HepG2 (cell line): ENCODE data around the gene CD101. TPM values are rescaled to one million over a fixed set of nuclear protein-coding genes. Genes with fewer than 3 reads are reported as not detected.

ENCODE experiments used
- ATAD3A ChIP-seq: sonication (generic); formaldehyde crosslinking; IDR thresholded peaks from 2 replicates; pipeline ENCODE4 v1.4.0; 2020; ENCODE audit warnings: missing genetic modification reagents
- CREB3 ChIP-seq: sonication (generic); formaldehyde crosslinking; IDR thresholded peaks from 2 replicates; pipeline ENCODE4 v1.5.0; 2020; ENCODE audit warnings: missing genetic modification reagents
- ELF3 ChIP-seq: IDR thresholded peaks from 2 replicates; pipeline ENCODE4 v1.6.1; 2016; ENCODE audit warnings: missing genetic modification reagents, missing compliant biosample characterization
- ELF4 ChIP-seq: sonication (generic); formaldehyde crosslinking; IDR thresholded peaks from 2 replicates; pipeline ENCODE4 v1.5.0; 2020; ENCODE audit warnings: missing genetic modification reagents, mild to moderate bottlenecking, moderate library complexity, borderline replicate concordance
- GABPB1 ChIP-seq: IDR thresholded peaks from 2 replicates; pipeline ENCODE4 v1.6.1; 2016; ENCODE audit warnings: mild to moderate bottlenecking, missing genetic modification reagents, moderate library complexity, missing compliant biosample characterization
- GZF1 ChIP-seq: sonication (generic); formaldehyde crosslinking; IDR thresholded peaks from 2 replicates; pipeline ENCODE4 v1.5.1; 2020; ENCODE audit warnings: mild to moderate bottlenecking, missing genetic modification reagents
- KDM4B ChIP-seq: sonication (generic); formaldehyde crosslinking; IDR thresholded peaks from 2 replicates; pipeline ENCODE4 v1.4.0; 2020; ENCODE audit warnings: missing genetic modification reagents
- KMT2B ChIP-seq: IDR thresholded peaks from 2 replicates; pipeline ENCODE4 v1.6.1; 2016; ENCODE audit warnings: missing genetic modification reagents, missing compliant biosample characterization
- LCORL ChIP-seq, 2 experiments: fragments of 450-650 bp in 1 of 2; sonication (generic) in 1 of 2; formaldehyde crosslinking in 1 of 2; IDR thresholded peaks; 2 replicates each; pipeline versions ENCODE4 v1.5.0 to v1.6.1; 2017 to 2020; ENCODE audit warnings: antibody characterized with exemption in 1 of 2, missing genetic modification reagents in 1 of 2
- POLR2AphosphoS5 ChIP-seq: IDR thresholded peaks from 2 replicates; pipeline ENCODE4 v1.6.1; 2012; ENCODE audit warnings: low read depth, low read length
- RARG ChIP-seq: sonication (generic); formaldehyde crosslinking; IDR thresholded peaks from 2 replicates; pipeline ENCODE4 v1.4.0; 2020; ENCODE audit warnings: low read depth, mild to moderate bottlenecking, missing genetic modification reagents
- RXRB ChIP-seq: IDR thresholded peaks from 2 replicates; pipeline ENCODE4 v1.6.1; 2016; ENCODE audit warnings: borderline replicate concordance, missing genetic modification reagents, missing compliant biosample characterization
- SAP130 ChIP-seq: IDR thresholded peaks from 2 replicates; pipeline ENCODE4 v1.6.1; 2016; ENCODE audit warnings: low read depth
- SIN3B ChIP-seq: fragments of 150-350 bp; IDR thresholded peaks from 2 replicates; pipeline ENCODE4 v1.6.1; 2014; ENCODE audit warnings: low read length
- SMARCE1 ChIP-seq: fragments of 450-650 bp; IDR thresholded peaks from 2 replicates; pipeline ENCODE4 v1.6.1; 2017; ENCODE audit warnings: borderline replicate concordance
- SP1 ChIP-seq, 2 experiments: fragments of 450-650 bp in 1 of 2; sonication (generic) in 1 of 2; formaldehyde crosslinking in 1 of 2; IDR thresholded peaks; 2 replicates each; pipeline versions ENCODE4 v1.4.0 to v1.6.1; 2016 to 2020; ENCODE audit warnings: missing genetic modification reagents in 1 of 2
- SRSF1 ChIP-seq: fragments of 200-400 bp; formaldehyde crosslinking; optimal IDR thresholded peaks from 2 replicates; pipeline ENCODE3; 2017; ENCODE audit warnings: mild to moderate bottlenecking, low read depth, low read length, moderate library complexity
- YEATS4 ChIP-seq: sonication (generic); formaldehyde crosslinking; IDR thresholded peaks from 2 replicates; pipeline ENCODE4 v1.4.0; 2020; ENCODE audit warnings: missing genetic modification reagents, borderline replicate concordance
- ZNF674 ChIP-seq: sonication (generic); formaldehyde crosslinking; IDR thresholded peaks from 2 replicates; pipeline ENCODE4 v1.5.0; 2020; ENCODE audit warnings: low read depth, mild to moderate bottlenecking, missing genetic modification reagents
- ZNF782 ChIP-seq: sonication (generic); formaldehyde crosslinking; IDR thresholded peaks from 2 replicates; pipeline ENCODE4 v1.4.0; 2020; ENCODE audit warnings: missing genetic modification reagents, mild to moderate bottlenecking, borderline replicate concordance
- polyA plus RNA-seq, 8 experiments: library from polyadenylated mRNA; depleted of rRNA in 3 of 8; stranded (reverse) in 7 of 8; unstranded in 1 of 8; fragments of >200 nt; fragmentation: Illumina TruSeq in 4 of 8; extraction: Trizol in 4 of 8; gene quantifications; 2 replicates each; pipeline versions ENCODE4 v1.2.1 to v1.2.3, GENCODE V29; 2011 to 2016; ENCODE audit warnings: low read depth in 4 of 8, missing spikeins in 1 of 8, mixed read lengths in 1 of 8; ENCODE audit not compliant: insufficient read depth in 1 of 8
- total RNA-seq, 5 experiments: library from RNA; depleted of rRNA; stranded (reverse); fragments of >200 nt; fragmentation: Illumina TruSeq; extraction: Trizol; gene quantifications; 2 replicates each; pipeline ENCODE4 v1.2.3, GENCODE V29; 2016; ENCODE audit warnings: low read depth in 1 of 5
- TF ChIP-seq, protein P1 (sequence below): sonication (generic); formaldehyde crosslinking; IDR thresholded peaks from 2 replicates; pipeline ENCODE4 v1.4.0; 2020; ENCODE audit warnings: mild to moderate bottlenecking, missing genetic modification reagents, borderline replicate concordance
- TF ChIP-seq, protein P2 (sequence below): sonication (generic); formaldehyde crosslinking; IDR thresholded peaks from 2 replicates; pipeline ENCODE4 v1.4.0; 2020; ENCODE audit warnings: missing genetic modification reagents

CD101 gene
- total and polyA plus RNA-seq, 2 of the 13 experiments (the other 11 are each of a cell fraction or from before 2014, with no cell fraction given): 0.05 to 0.09 TPM

GRCh38 chr1:116982319-116983004 lies 19.1 kb upstream of the CD101 start (continued):
- TF ChIP-seq SP1 (IDR thresholded peaks at IDR 0.05) (no peak), SP1 (CRISPR knock-in tag; IDR thresholded peaks at IDR 0.05) (no peak), SIN3B (no peak), KDM4B (no peak), SMARCE1 (no peak), ATAD3A (no peak), GZF1 (CRISPR knock-in tag) (no peak), ZNF674 (CRISPR knock-in tag) (no peak), ELF3 (CRISPR knock-in tag) (no peak), CREB3 (no peak), YEATS4 (CRISPR knock-in tag) (no peak), KMT2B (CRISPR knock-in tag) (no peak), LCORL (IDR thresholded peaks at IDR 0.05) (no peak), LCORL (CRISPR knock-in tag; IDR thresholded peaks at IDR 0.05) (no peak), ELF4 (CRISPR knock-in tag) (no peak), GABPB1 (CRISPR knock-in tag) (no peak), ZNF782 (CRISPR knock-in tag) (no peak), SAP130 (CRISPR knock-in tag) (peak; percentile 27; the same call in 1 of the 2 replicates), POLR2AphosphoS5 (no peak), RARG (CRISPR knock-in tag) (no peak), SRSF1 (no peak), RXRB (0 out of 2 replicates have a peak, but pooled peaks have one; percentile 48)
- TF ChIP-seq, protein P1, sequence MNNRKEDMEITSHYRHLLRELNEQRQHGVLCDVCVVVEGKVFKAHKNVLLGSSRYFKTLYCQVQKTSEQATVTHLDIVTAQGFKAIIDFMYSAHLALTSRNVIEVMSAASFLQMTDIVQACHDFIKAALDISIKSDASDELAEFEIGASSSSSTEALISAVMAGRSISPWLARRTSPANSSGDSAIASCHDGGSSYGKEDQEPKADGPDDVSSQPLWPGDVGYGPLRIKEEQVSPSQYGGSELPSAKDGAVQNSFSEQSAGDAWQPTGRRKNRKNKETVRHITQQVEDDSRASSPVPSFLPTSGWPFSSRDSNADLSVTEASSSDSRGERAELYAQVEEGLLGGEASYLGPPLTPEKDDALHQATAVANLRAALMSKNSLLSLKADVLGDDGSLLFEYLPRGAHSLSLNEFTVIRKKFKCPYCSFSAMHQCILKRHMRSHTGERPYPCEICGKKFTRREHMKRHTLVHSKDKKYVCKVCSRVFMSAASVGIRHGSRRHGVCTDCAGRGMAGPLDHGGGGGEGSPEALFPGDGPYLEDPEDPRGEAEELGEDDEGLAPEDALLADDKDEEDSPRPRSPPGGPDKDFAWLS: no peak
- TF ChIP-seq, protein P2, sequence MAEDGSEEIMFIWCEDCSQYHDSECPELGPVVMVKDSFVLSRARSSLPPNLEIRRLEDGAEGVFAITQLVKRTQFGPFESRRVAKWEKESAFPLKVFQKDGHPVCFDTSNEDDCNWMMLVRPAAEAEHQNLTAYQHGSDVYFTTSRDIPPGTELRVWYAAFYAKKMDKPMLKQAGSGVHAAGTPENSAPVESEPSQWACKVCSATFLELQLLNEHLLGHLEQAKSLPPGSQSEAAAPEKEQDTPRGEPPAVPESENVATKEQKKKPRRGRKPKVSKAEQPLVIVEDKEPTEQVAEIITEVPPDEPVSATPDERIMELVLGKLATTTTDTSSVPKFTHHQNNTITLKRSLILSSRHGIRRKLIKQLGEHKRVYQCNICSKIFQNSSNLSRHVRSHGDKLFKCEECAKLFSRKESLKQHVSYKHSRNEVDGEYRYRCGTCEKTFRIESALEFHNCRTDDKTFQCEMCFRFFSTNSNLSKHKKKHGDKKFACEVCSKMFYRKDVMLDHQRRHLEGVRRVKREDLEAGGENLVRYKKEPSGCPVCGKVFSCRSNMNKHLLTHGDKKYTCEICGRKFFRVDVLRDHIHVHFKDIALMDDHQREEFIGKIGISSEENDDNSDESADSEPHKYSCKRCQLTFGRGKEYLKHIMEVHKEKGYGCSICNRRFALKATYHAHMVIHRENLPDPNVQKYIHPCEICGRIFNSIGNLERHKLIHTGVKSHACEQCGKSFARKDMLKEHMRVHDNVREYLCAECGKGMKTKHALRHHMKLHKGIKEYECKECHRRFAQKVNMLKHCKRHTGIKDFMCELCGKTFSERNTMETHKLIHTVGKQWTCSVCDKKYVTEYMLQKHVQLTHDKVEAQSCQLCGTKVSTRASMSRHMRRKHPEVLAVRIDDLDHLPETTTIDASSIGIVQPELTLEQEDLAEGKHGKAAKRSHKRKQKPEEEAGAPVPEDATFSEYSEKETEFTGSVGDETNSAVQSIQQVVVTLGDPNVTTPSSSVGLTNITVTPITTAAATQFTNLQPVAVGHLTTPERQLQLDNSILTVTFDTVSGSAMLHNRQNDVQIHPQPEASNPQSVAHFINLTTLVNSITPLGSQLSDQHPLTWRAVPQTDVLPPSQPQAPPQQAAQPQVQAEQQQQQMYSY (CRISPR knock-in tag): no peak
